HG03457 (cell line): ENCODE results near the gene IMMP1L.
"Not testable (repeated sequence)": the region's sequence is repeated elsewhere in the genome, so short reads cannot be mapped to it uniquely, and the experiment has no call there.

Experiments used
- ATAC-seq: cut with Tn5 transposase; IDR thresholded peaks from one replicate; pipeline ENCODE4 v1.9.1; 2021; ENCODE audit warnings: moderate number of reproducible peaks; ENCODE audit not compliant: unreplicated experiment

IMMP1L gene, protein sequence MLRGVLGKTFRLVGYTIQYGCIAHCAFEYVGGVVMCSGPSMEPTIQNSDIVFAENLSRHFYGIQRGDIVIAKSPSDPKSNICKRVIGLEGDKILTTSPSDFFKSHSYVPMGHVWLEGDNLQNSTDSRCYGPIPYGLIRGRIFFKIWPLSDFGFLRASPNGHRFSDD

DNA sequence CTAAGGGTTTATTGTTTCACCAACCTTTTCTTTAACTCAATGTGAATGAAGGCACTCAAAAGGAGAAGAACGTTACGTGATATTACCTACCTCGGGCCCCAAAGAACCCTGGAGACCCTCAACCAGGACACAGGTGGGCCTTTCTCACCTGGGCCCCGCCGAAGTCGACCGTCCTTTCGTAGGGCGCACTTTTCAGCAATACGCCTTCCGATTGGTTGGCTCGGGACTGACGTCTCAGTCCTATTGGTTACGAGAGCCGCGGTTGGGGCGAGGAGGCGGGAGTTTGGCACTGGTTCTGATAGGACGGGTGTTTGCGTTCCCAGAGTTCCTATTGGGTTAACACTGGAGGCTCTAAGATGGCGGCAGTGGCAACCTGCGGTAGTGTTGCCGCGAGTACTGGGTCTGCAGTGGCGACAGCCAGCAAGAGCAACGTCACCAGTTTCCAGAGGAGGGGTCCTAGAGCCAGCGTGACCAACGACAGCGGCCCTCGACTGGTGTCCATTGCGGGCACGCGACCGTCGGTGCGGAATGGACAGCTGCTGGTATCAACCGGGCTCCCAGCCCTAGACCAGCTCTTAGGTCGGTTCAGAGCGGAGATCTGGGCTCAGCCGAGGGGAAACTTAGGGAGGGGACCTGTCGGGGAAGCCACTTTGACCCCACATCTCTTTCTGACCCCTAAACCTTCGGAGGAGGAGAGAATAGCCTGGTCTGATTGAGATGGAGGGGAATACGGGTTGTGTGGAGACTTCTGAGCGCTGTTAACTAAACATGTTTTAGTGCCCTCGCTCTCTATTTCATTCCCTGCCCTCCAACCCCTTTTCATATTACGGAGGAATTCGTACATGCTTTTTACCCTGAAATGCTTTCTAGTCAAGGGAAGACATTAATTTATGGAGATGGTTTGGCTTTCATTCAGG lies at the start of gene IMMP1L, which contains the start of gene ELP4:
Gene IMMP1L, minus strand, starts transcription at position 194 of the 917 bp plus-strand sequence. CDS start 46,346 bp downstream, outside the sequence.
Gene ELP4, plus strand, starts transcription at position 339 of the 917 bp plus-strand sequence. Its CDS starts 18 bp downstream, at position 357.
- peak; percentile 100 for ATAC-seq

DNA sequence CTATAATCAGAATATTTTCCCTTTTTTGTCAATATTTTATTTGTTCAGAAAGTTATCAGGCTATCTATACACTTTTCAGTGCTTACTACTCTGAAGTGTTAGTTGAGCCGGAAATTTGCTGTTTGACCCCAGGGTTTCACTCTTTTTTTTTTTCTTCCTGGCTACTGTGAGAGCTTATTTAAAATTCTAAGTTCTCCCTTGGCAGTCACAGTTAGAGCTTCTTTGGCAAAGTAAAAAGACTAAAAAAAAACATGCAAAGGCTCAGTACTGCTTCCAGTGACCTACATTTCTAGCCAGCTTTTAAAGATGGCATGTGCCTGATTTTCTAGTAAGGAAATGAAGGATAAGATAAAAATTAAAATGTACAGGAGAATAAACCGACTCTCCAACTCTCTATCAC lies 48.6 kb upstream of the IMMP1L start:
- no peak for ATAC-seq

DNA sequence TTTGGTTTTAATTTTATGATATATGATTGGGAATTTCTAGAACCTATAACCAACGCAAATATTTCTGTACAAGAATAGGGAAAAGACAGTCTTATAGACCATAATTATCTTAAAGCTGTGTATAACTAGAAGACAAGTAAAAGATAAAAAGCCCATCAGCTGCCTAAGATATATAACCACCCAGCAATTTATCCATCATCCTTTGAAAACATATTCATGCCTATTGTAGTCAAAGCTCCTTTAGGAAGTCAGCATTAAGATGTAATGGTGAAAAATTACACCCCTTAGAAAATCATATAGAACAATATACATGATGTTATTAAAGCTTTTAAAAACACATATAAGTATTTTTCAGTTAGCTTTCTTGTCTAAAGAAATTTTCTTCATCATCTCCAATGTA lies 46.5 kb upstream of the IMMP1L start:
- no peak for ATAC-seq

DNA sequence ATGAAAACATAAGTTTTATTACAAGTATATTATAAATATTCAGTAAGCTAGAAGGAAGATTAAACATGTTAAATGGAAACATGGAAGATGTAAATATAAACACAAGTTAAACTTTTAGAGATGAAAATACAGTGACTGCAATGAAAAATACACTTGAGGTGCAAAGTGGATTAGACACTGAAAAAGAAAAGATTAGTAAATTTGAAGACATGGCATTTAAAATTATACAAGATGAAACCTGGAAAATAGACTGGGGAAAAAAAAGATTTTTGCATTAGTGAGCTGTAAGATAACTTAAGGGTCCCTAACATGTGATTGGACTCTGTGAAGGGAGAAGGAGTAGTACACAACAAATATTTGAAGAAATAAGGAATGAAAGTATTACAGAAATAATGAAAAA lies 33.4 kb upstream of the IMMP1L start:
- ATAC-seq = no peak

DNA sequence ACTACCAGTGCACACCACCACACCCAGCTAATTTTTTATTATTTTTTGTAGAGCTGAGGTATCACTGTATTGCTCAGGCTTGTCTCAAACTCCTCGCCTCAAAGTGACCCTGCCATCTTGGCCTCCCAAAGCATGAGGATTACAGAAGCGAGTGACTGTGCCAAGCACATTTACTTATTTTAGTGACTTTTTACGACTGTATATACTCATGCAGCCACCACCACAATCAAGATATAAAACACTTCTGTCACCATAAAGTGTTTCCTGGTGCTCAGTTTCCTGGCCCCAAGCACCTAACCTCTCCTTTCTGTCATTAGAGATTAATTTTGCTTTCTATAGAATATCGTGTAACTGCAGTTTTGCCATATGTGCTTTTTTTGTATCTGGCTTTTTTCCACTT lies 26.1 kb upstream of the IMMP1L start:
- ATAC-seq = no peak

DNA sequence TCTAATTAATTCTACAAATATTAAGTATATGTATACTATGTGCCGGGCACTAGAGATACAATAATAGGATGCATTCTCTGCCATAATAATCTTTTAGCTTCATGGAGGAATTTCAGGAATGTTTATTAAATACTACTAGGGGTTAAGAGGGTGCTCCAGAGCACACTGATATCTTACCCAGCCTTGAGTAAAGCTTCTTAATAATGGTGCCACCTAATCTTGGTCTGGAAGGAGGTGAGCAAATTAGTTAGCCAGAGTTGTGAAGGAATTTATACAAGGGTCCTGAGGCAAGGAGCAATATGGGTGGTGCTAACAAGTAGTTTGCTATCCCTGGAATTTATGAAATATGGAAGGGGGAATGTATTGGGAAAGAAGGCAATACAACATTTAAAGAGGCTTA lies 21.9 kb upstream of the IMMP1L start:
- ATAC-seq = no peak

DNA sequence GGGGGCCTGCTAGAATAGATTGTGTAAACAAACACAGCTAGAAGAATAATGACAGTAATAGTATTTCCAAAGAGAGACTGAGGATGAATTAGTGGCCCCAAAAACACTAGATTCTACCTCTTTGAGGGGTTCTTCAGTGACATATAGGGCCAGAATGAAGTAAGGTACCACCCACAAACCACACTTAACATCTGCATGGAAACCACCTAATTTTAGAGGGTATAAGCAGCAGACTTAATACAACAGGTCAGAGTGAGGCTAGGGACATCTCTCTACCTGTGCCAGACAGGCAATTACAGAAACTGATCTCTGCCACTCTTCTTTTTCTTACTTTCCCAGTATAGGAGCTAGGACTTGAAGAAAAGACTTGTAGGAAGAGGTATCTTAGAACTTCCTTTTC lies 20.3 kb upstream of the IMMP1L start:
- ATAC-seq = peak; percentile 78

DNA sequence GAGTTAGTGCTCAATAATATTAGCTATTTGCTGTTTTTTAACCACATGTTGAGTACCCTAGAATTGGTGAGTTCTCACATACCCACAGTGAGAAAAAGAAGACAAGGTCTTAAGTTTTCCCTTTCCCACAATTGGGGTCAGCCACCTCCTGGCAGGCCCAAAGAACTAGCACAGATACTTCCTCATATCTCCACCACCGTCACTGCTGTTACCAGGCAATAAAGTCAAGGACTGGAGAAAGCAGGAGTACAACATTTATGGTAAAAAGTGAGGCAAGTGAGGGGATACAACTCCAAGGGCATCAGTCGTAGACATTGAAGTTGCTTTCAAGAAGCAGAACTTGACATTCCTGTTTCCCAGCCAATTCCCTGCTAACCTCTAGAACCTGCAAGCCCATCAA lies 19.8 kb upstream of the IMMP1L start:
- no peak for ATAC-seq

DNA sequence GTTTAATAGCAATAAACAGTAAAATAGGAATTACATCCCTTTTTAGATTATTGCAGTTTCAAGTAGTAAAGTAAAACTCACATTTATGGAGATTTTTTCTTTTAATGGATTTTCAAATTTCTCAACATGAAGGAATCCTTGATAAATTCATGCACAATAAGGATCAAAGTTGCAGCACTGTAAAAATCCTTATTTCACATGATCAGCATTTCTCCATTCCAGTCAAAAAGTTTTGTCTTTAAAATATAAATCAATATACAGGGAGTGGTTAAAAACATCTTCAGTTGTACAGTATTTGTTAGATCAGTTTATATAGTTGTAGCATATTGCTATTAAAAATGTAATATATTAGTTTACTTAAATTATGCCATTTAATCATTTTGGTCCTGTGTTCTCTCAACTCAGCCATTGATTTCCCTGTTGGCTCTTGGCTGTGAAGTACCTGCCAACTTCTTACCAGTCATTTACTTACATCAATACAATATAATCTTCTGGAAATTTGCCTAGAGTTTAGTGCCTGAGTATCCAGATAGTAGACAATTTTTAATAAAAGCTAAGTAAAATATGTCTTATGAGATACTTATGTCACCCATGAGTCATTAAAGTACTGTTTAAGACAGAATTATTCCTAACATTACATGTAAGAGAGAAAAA lies 12.2 kb upstream of the IMMP1L start:
- ATAC-seq = no peak

DNA sequence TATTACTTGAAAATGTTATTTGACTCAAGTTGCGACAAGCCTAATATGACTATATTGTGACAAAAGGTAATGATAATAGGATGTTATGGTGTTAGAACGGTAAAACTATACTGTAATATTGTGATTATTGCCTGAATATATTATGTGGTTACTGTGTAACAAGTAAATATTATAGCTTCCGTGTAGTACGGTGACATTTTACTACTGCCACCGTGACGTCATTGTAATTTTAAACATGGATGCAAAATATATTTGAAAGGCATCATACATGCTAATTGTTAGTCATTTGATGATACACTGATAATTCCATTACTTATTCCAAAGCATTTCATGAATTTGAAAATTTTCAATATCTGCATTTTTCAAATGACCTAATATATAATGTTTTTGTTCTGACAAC lies 2.7 kb upstream of the IMMP1L start:
- no peak for ATAC-seq

DNA sequence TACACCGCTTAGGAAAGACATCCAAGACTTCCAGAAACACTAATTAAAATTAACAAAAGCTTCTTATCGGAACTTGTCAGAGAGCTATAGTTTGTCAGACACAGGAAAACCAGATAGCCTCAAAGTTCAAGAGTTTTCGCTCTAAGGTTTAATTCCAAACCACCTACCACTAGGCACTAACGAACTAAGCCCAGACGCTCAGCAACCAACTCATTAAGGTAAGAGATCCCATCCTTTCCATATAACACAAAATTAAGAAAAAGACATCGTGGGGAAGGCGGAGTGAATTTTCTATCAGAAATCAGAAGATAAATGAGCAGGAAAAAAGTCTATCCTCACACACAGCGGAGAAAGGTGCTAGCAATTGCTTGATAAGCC lies 382 bp downstream of the IMMP1L start:
- ATAC-seq = peak; percentile 1

DNA sequence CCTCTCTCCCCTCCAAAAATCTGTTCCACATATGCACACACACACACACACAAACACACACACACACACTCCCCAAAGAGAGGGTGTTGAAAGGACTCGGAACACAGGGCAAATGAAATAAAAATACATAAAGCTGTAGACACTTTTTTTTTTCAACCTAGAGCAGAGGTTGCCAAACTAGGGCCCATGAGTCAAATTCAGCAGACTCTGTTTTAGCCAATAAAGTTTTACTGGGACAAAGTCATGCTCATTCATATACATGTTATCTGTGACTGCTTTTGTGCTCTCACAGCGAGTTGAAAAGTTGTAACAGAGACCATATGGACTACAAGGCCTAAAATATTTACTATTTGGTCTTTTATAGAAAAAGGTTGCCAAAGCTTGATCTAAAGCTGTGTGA lies 8.9 kb downstream of the IMMP1L start:
- no peak for ATAC-seq

DNA sequence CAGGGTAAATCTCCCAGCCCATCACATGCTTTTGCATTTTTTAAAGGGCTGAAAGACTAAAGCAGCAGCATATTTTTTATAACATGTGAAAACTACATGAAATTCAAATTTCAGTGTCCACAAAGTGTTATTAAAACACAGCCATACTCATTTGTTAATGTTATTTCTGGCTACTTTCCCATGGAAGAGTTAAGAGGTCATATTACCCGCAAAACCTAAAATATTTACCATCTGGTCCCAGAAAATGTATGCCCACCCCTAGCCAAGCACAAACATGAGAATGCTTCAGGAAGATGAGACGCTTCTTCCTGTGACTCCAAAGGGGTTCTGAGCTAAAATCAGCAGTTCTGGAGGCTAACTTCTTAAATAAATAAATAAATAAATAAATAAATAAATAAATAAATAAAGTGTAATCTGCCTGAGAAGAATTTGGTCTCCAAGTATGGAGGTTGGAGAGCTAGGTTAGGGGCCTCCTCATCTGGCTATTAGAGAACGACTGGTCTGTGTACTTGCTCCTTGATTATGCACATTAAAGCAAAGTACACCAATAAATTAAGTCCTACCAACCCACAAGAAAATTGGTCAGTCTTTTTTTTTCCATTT lies 9.7 kb downstream of the IMMP1L start:
- no peak for ATAC-seq

DNA sequence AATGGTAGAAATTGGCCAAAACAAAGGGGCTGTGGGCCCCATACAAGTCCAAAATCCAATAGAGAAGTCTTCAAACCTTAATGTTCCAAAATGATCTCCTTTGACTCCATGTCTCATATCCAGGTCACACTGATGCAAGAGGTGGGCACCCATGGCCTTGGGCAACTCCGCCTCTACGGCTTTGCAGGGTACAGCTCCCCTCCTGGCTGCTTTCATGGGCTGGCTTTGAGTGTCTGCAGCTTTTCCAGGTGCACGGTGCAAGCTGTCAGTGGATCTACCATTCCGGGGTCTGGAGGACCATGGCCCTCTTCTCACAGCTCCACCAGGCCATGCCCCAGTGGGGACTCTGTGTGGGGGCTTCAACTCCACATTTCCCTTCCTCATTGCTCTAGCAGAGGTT lies 15.7 kb downstream of the IMMP1L start:
- not testable (repeated sequence) for ATAC-seq

DNA sequence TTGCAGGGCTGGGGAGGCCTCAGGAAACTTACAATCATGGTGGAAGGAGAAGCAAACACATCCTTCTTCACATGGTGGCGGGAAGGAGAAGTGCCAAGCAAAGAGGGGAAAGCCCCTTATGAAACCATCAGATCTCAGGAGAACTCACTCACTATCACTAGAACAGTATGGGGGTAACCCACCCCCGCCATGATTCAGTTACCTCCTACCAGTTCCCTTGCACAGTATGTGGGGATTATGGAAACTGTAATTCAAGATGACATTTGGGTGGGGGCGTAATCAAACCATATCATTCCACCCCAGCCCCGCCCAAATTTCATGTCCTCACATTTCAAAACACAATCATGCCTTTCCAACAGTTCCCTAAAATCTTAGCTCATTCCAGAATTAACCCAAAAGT lies 16.2 kb downstream of the IMMP1L start:
- ATAC-seq = no peak

DNA sequence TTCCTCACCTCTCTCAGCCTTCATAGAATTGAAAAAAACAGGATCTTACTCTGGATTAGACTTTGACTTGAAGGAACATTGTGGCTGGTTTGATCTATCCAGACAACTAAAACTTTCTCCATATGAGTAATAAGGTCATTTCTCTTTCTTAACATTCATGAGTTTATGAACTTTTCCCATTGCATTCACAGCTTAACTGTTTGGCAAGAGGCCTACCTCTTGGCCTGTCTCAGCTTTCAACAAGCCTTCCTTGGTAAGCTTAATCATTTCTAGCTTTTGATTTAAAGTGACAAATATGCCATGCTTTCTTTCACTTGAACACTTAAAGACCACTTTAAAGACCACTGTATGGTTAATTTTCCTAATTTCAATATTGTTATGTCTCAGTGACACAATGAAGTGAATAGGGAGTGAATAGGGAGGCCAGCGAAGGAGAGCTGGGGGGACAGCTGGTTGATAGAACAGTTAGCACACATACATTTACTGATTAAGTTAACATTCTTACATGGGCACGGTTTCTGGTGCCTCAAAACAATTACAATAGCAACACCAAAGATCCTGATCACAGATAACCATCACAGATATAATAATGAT lies 17.0 kb downstream of the IMMP1L start:
- ATAC-seq = no peak

DNA sequence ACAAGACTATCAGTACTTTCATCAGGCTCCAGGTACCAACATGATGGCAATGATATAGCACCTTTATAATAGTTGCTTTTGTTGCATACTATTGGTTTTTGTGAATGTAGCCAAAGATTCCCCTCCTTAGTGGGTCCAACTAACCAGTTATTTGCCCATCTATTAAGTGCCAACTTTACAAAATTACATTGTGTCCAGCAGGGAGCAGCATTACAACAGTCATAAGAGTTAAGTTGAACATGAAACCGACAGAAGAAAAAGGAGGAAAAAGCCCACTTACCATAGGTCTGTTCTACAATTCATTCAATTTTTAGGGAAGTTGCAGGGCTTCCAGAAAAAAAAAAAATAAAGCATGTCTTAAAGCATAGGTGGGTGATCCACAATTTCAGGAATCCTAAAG lies 21.6 kb downstream of the IMMP1L start:
- no peak for ATAC-seq

DNA sequence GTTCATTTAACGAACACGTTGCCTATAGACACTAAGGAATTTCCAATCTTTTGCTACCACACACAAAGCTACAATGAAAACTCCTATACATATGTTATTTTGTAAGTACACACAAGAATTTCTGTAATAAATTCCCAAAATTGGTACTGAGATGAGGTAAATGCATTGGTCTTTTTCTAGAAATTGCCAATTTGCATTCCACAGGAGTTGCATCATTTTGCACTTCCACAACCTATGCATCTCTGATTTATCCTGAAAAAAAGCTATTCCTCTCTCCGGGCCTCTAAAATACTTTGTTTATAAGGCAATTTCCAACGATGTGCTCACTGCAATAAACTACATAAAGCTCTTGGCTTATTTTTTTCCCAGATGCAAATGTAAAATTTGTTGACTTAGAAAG lies 24.9 kb downstream of the IMMP1L start:
- no peak for ATAC-seq

DNA sequence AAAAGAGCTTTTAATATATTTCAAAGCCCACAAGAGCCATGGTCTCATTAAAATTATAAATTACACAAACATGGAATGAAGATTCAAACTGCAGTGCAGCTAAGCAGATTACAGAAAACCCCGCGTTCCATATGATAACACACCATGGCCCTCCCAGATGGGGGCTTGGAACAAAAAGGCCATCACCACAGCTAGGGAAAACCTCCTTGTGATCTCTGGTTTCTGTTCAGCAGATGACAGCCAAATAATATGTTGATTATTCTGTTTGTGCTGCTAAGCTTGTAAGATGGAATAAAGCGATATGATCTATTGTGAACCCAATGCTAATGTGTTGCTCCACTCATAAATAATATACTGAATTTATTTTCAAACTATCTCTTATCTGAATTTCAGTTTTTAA lies 28.5 kb downstream of the IMMP1L start:
- no peak for ATAC-seq

DNA sequence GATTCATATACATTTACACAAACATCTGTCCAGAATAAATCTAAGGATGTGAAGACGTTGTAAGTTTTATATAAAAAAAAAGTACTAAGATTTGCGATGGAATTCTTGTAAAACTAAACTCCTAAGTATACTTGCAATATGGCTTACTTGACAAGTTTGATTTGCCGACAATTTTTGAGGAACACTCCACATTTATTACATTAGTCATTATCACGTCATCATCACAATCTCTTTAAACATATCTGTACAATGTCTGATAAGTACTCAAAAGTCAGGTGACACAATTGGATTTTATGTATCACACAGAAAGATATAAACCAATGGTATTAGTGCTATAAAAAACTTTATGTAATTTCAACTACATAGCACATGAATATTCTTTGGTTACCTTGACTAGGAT lies 30.4 kb downstream of the IMMP1L start:
- no peak for ATAC-seq

DNA sequence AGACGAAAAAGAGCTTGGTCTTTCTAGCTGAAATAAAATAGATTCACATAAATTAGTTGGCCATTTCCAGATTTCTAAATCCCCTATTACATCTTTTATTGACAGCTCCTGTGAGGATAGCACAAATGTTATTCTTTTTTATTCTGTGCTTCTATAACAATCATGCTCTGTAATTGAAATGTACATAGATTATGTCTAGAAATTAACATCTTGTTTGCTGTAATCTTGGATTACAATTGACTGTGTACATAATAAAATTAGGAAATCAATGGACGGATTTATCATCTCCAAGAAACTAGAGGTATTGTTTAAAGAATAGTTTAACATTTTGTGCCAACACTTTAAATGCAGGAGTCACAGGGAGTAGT lies 31.2 kb downstream of the IMMP1L start:
- no peak for ATAC-seq
